Measurements from ENCODE around the gene FAH. TPM values are rescaled to one million over a fixed set of nuclear protein-coding genes. Genes with fewer than 3 reads are reported as not detected.

FAH gene
- total and polyA plus RNA-seq, 9 of the 15 experiments (the other 6 are each of a cell fraction or from before 2014, with no cell fraction given) = 66.8 to 310 (median 103) TPM

GRCh38 chr15:80152896-80153876, at the start of gene FAH (continued):
- TF ChIP-seq ZNF639 (CRISPR knock-in tag; conservative IDR thresholded peaks at IDR 0.05 in 1 of 2, IDR thresholded peaks at IDR 0.05 in 1 of 2) (no peak), NEUROD1 (IDR thresholded peaks at IDR 0.05; ENCODE audit: borderline replicate concordance, low read depth, low read length, partially characterized antibody) (peak; percentile 33), MECOM (CRISPR knock-in tag; IDR thresholded peaks at IDR 0.05) (0 out of 2 replicates have a peak, but pooled peaks have one; percentile 49), ATF1 (CRISPR knock-in tag; IDR thresholded peaks at IDR 0.05) (no peak), ATF1 (tag; IDR thresholded peaks at IDR 0.05) (0 out of 2 replicates have a peak, but pooled peaks have one; percentile 17), NKRF (IDR thresholded peaks at IDR 0.05; ENCODE audit: borderline replicate concordance) (peak; percentile 67; the same call in 1 of the 2 replicates), POLR2G (IDR thresholded peaks at IDR 0.05; ENCODE audit: low read depth, low read length) (peak; percentile 77), ZNF592 (IDR thresholded peaks at IDR 0.05) (0 out of 2 replicates have a peak, but pooled peaks have one; percentile 19), MLLT1 (IDR thresholded peaks at IDR 0.05) (peak in 1 of 2 experiments; percentile 54; a peak in 1 of 4 replicates), TRIM24 (IDR thresholded peaks at IDR 0.05) (no peak), ZC3H4 (CRISPR knock-in tag; IDR thresholded peaks at IDR 0.05; ENCODE audit: borderline replicate concordance) (no peak), ARID1B (IDR thresholded peaks at IDR 0.05) (peak; percentile 39; the same call in 1 of the 2 replicates), NFXL1 (CRISPR knock-in tag; IDR thresholded peaks at IDR 0.05) (no peak), CTBP1 (IDR thresholded peaks at IDR 0.05; ENCODE audit: borderline replicate concordance) (peak; percentile 81), ZNF263 (CRISPR knock-in tag; IDR thresholded peaks at IDR 0.05; ENCODE audit: borderline replicate concordance) (peak; percentile 90)

All from K562 (cell line).